GM18870 (cell line): Measurements from ENCODE around the gene AHSG.
"Not testable (repeated sequence)": the region's sequence is repeated elsewhere in the genome, so short reads cannot be mapped to it uniquely, and the experiment has no call there.

Experiments used
- ATAC-seq: cut with Tn5 transposase; IDR thresholded peaks from one replicate; pipeline ENCODE4 v1.9.1; 2021; ENCODE audit warnings: moderate library complexity; ENCODE audit not compliant: unreplicated experiment

Gene AHSG

DNA sequence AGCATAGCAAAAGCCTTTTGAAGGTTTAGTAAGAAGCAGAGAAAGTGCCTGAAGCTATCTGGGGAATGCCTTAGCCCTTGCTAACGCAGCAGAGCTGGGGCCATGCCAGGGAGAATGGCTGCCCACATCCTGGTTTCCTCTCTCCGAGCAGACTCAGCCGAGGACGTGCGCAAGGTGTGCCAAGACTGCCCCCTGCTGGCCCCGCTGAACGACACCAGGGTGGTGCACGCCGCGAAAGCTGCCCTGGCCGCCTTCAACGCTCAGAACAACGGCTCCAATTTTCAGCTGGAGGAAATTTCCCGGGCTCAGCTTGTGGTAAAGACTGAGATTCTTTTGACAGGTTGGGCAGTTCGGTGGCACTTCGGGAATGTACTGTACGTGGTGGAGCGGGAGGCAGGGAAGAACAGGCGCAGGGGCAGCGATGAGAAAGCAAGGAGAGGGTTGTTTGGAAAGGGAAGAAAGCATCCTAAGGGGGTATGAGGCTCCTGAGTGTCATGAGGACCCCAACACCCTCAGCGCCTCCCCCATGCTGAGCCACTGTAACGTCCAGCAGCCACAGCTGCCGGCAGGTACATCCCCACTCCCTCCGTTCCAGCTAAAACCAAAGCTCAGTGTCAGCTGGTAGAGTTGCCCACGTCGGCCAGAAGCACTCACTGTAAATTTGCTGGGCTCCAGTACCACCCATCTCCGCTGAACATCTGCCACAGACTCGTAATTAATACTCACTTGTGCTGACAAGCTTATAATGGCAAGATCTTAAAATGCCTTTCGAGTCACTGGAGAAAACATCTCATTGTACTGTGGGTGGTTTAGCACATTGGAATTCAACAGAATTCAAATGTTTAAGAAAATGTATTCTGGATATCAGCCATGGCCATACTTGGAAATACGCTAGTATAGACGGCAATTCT lies 4.4 kb downstream of the AHSG start:
- peak; percentile 62 for ATAC-seq

DNA sequence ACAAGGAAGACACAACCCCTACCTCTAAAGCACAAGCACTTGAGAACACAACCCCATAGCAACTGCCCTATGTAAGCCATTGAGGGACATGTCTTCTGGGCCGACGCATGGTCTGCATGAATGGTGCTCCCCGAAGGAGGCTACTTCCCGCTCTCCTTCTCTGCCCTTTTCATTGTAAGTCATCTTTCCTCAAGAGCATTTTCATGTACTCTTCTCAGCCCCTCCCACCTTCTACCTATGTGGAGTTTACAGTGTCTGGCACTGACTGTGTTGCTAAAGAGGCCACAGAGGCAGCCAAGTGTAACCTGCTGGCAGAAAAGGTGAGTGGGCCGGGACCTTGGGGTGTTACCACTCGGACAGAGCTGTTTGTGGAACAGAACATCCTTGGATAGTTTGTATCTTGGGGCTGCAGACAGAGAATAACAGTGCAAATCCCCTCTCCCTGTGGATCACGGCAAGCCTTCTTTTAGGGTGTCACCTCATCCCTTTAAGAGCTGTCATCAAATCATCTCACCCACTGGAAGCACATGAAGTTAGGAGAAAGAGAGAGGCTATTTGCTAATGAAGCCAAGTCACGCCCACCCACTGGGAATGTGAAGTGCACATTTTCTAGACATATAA lies 5.6 kb downstream of the AHSG start:
- no peak for ATAC-seq

DNA sequence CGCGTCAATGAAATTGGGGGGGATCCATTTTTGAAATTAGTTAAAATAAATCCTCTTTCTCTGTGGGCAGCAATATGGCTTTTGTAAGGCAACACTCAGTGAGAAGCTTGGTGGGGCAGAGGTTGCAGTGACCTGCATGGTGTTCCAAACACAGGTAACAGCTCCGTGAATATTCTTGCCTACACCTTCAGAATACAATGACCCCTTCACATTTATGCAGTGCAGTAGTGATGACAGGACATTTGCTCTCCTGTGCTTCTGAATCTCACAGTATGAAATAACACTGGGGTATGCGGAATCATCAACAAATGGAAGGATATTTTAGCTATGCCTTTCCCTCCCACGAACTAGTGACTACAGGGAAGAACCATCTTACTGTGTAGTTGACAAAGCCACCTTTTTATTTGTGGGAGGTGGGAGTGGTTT lies 6.9 kb downstream of the AHSG start:
- no peak for ATAC-seq

DNA sequence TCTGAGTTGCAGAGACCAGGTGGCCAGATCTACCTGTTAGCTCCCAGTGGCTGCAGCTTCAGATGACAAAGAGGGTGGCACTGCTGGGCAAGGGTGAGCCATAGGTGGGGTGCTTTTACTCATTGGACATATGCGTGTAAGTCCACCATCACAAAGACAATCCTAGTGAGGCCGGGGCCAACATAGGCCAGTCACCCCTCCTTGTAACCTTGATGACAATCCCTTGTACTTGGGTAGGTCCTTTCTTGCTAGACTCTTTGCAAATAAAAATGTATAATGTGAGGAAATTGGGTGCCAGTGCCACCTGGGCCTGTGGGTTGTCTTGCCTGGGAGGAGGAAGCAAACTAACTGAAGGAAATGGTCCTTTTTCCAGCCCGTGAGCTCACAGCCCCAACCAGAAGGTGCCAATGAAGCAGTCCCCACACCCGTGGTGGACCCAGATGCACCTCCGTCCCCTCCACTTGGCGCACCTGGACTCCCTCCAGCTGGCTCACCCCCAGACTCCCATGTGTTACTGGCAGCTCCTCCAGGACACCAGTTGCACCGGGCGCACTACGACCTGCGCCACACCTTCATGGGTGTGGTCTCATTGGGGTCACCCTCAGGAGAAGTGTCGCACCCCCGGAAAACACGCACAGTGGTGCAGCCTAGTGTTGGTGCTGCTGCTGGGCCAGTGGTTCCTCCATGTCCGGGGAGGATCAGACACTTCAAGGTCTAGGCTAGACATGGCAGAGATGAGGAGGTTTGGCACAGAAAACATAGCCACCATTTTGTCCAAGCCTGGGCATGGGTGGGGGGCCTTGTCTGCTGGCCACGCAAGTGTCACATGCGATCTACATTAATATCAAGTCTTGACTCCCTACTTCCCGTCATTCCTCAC lies 7.6 kb downstream of the AHSG start:
- ATAC-seq: no peak

DNA sequence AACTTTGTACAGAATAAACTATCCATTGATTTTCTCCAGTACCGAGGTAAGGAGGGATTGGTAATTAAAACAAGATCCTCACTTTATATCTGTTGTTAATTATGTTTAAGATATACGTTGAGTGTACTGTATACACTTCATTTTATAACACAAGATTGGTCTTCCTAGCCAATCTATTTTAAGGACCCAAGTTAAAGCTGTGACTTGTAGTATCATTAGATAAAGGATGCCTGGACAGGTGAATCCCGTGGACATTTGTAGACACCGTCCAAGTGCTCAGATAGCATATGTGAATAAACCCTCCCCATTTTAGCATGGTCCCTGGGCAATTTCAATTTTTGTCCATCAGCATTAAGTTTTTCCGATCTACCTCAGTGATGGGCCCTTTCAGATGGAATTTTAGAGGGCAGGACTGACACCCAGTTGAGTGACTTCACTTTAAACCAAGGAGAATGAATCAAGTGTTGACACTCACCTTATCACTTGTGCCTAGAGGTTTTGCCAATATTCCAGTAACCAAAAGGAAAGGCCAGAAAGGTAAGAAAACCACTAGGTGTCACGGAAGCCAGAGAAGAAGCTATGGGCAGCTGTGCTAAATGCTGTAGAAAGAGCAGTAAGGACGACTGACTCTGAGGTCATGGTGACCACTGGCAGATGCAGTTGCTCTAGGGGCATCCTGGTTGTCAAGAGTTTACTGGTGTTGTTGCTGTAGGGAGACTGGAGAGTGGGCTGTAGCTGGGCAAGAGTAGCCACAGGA lies 9.2 kb downstream of the AHSG start:
- ATAC-seq: no peak

DNA sequence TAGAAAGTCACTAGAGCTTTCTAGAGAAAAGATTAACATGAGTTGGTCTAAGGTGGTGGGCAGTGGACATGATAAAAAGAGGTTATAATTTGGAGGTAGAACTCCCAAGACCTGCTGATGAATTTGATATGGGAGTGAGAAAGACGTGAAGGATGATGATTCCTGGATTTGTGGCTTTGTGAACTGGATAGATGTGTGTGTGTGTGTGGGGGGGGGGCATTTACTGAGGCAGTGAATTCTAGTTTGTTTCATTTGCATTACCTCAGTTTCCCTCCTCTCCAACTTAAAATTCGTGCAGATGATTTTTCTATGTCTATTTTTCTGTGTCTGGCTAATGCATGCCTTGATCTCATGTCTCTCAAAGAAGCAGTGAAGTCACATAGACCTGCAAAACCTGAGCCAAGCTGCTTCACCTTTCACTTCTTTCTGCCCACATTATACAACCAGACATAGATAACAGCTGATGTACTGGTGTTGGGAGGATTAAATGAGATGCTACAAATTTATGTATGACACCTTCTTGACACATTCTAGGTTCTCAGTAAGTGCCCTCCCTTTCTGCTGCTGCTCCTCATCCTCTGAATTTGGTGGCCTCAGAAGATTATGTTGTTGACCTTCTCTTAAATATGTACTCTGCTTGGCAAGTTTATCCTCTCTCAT lies 9.9 kb downstream of the AHSG start:
- no peak for ATAC-seq

DNA sequence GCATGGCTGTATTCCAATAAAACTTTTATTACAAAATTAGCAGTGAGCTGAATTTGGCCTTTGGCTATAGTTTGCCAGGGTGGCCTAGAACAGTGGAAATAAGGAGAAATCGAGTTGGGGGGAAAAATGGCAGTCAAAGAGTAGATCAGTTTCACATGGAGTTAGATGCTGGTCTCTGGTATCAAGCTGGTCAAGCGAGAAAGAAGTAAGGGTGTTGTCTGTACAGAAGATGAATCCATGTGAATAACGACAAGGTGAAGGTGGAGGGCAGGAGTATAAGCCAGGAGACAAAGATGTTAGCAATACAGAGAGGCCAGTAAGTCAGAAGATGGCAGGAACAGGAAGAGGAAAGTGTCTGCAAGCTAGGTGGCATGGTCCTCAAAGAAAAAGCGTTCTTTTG lies 11.7 kb downstream of the AHSG start:
- no peak for ATAC-seq

DNA sequence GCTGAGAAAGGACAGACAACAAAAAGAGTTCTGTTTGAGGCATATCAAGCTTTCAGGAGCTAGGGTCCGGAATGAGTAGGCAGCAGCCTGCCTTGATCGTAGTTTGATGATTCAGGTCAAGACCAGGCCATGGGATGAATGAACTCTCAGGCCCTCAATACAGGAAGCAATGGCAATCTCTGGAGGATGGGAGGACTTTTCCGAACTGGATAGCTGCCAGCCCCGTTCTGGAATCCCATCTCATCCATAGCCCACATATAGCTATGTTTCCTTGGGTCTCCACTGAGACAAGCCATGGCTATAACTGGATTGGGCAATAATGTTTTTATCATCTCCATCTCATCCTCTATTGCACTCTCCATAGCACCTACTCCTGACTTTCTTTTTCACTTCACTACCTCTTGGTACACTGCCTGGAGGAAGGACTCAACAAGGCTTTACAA lies 12.8 kb downstream of the AHSG start:
- ATAC-seq: no peak

DNA sequence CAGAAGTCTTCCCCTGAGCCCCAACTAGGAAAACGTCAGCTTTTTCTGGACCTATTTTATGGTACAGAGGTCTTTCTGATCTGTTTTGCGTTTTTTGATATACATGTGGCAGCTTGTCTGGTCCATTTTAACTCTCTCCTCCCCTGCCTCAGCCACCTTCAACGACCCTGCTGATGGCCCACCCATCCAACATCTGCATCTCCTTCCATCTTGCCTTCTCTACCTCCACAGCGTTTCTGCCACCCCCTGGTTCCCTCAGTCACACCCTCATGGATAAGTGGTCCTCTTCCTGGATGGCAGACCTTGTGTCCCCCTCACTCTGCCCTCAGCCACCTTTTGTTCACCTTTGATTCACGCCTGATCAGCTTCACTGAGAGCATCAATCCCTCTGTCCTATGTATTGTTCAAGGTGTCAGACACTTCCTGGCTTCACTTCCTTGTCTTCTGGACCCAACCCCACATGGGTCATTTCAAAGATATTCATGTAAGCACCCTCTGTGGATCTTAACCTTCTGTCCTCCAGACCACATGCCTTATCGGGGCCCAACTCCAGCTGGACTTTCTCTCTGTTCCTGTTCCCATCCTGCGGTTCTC lies 13.5 kb downstream of the AHSG start:
- ATAC-seq: no peak

DNA sequence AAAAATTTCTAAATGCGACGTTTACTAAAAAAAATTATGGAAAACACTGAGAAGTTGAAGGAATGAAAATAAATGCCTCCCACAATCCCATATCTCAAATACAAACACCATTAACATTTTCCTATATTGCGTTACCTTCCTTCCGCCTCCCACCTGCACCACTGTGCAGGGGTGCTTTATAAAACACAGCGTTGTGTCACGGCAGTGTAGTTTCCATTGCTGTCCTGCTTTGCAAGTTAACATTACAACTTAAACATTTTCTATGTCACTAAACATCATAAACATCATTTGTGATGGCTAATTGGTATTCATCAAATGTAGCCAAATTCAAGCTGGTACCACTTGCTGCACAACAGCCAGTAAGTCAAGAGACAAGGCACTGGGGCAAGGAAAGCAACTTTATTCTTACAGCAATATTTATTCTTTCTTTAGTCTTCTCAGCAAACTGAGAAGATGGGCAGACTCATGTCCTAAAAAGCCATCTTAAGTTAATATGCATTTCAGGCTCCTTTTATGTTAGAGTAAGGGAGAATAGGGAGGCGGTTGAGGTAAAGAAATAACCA lies 15.1 kb downstream of the AHSG start:
- ATAC-seq: no peak

DNA sequence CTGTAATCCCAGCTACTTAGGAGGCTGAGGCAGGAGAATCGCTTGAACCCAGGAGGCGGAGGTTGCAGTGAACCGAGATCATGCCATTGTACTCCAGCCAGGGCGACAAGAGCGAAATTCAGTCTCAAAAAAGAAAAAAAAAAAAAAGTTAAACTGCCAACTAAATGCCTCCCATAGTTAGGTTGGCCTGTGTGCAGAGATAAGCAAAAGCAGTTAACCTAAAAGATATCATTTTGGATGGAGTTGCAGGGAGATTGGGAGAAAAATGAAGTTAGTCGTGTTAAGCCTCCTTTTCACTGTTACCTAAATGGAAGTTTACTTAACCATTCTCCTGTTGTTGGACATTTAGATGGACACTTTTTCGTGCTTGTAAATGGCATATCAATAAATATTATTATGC lies 15.9 kb downstream of the AHSG start:
- no peak for ATAC-seq

DNA sequence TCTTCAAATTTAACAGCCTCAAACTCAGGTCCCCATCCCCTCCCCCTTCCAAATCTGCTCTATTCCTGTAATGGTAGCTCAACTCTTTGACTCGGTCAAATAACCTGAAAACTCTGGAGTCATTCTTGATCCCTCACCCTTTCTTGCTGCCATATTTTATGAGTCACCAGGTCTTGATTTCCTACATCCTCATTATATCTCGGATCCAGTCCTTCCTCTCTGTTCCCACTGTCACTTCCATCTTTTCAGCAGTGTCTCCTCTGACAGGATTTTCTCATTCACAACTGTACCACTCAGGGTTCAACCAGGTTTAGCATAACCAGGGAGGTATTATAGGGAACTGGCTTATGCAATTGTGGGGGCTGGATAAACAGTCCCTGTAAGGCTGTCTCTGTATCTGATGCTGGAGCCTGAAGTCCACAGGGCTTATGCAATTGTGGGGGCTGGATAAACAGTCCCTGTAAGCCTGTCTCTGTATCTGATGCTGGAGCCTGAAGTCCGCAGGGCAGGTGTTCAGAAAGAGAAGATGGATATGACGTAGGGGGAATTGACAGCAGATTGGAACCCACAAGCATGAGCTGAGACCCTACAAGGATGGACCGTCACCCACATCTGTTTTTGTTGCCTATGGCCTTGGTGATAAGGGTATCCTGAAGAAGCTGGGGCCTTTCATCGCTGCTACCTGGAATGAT lies 18.2 kb downstream of the AHSG start:
- no peak for ATAC-seq

DNA sequence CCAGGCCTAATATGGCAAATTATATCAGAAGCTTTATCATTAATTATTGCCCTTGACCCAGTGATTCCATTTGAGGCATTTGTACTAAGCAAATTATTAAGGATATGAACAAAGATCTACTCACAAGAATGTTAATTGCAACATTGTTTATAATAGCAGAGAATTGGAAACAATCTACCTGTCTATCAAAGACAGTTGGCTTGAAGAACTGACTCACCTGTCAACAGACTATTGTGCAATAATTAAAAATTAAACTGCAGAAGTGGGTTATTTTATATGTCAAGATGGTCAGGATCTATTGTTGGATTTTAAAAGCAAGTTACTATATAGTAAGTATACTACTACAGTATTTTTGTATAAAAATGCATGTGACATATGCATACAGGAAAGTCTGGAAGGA lies 20.6 kb downstream of the AHSG start:
- ATAC-seq: no peak

DNA sequence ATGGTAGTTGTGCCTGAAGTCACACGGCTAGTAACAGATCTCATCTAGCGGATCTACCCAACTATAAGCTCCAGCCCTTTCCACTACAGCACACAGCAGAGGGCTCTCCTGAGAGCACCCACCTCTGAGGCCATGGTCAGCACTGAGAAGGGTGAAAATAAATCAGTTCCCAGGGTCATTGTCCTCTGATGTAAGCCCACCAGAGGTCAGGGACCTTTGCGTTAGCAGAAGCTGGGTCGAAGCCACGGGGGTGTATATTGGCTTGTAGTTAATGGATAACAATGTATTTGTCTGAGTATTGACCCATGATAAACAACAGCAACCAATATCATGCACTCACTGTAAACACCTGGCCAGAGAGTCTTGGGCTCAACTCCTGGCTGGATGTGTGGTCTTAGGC lies 21.3 kb downstream of the AHSG start:
- ATAC-seq: not testable (repeated sequence)

DNA sequence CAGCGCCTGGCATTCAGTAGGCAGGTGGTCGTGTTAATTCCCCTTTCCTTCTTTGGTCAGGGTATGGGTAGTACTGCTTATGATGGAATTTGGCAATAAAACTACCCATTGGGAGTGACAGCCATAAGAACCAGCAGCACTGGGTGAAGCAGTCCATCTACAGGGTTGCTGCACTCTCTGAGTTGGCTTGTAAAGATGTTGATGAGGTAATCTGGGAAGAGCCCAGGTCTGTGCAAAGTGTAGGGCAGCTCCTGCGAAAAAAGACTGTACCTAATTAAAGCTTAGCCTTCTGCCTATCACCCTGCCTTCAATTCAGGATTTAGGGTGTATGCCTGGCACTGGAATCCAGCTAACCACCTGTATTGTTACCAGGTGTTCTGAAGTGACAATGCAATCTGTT lies 22.7 kb downstream of the AHSG start:
- no peak for ATAC-seq

DNA sequence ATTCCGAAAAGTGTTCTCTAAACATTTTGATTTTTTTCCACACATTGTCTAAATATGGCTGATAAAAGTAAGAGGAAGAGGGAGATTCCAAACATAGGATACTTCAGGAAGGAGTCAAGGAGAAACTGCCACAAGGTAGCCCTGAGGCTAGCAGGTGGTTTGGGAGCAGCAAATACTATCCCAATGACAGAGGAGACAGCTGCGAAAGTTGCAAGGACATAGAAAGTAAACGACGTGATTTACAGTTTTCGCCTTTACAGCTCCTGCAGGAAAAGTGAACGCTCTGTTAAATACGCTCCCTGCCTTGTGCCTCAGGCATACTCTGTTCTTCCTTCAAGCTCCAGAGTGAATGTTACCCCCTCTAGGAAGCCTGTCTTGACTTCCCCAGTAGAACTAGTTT lies 23.7 kb downstream of the AHSG start:
- ATAC-seq: no peak

DNA sequence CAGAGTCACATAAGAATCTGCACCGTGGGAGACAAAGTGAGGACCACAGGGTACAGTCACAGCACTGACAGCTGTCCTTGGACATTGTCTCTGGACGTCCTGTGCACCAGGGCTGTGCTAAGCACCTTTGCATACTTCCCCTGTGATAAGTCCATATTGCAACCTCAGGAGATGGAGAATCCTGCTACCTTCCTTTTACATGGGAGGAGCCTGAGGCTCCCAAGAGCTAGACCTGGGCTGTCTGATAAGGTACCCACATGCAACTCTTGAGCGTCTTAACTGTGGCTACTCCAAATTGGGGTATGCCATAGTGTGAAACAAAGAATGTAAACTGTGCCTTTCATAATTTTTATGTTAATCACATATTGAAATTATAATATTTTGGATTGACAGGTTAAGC lies 24.8 kb downstream of the AHSG start:
- no peak for ATAC-seq

DNA sequence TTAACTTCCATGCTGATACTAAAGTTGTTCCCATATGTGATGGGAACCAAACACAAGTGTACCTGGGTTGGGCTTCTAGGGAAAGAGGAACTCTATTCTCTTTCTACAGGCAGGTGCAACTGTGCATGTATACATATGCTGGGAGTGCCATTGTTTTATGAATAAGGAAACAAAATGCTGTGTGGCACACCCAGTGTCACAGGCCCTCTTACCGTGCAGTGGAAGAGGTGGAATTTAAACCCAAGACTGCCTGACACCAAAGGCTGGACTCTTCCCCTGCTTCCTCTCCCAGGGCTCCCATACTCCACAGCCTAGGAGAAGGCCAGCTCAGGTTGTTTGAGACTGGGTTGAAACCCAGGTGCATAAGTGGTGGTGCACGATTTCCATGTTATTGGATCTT lies 25.4 kb downstream of the AHSG start:
- no peak for ATAC-seq
